Measurements from ENCODE around the gene FMN2.

FMN2 gene

GRCh38 chr1:240501115-240501514, 409.4 kb downstream of the FMN2 start:
- H3K36me3 ChIP-seq (replicated peaks; ENCODE audit: low read depth, low read length), result no peaks in the 10 kb centered on the region
- H3K79me2 ChIP-seq (ENCODE audit: low read length), result no peaks in the 10 kb centered on the region
- no peak for TF ChIP-seq CTCF (IDR thresholded peaks at IDR 0.05; ENCODE audit: low read depth, low read length)
- TF ChIP-seq EZH2phosphoT487 (IDR thresholded peaks at IDR 0.05; ENCODE audit: low read depth), result no peak
- no peak overlapping the region for H2AFZ ChIP-seq (ENCODE audit: low read depth, low read length)
- no peak overlapping the region for H3K27ac ChIP-seq (ENCODE audit: low read length)
- H3K4me1 ChIP-seq (ENCODE audit: low read length), result no peaks in the 10 kb centered on the region
- H3K9ac ChIP-seq (ENCODE audit: low read length), result no peak overlapping the region
- H3K4me3 ChIP-seq (ENCODE audit: low read length), result no peak overlapping the region
- no peaks in the 10 kb centered on the region for H3K9me3 ChIP-seq (ENCODE audit: insufficient read depth, low read length)
- no peaks in the 10 kb centered on the region for H4K20me1 ChIP-seq (ENCODE audit: insufficient read depth, low read length)
- no peak overlapping the region for H3K4me2 ChIP-seq (ENCODE audit: low read length)
- peaks cover 11% of the 10 kb centered on the region; the same call in 1 of the 2 replicates for H3K27me3 ChIP-seq (ENCODE audit: low read depth, low read length)

- Histone ChIP-seq H3K36me3 (replicated peaks; ENCODE audit: low read depth, low read length) (no peaks in the 10 kb centered on the region), H3K27me3 (ENCODE audit: low read depth, low read length) (peaks cover 20% of the 10 kb centered on the region; the same call in 1 of the 2 replicates), H3K9me3 (ENCODE audit: insufficient read depth, low read length) (no peaks in the 10 kb centered on the region), H3K27ac (ENCODE audit: low read length) (no peak overlapping the region), H3K79me2 (ENCODE audit: low read length) (no peaks in the 10 kb centered on the region), H3K4me3 (ENCODE audit: low read length) (no peak overlapping the region), H3K9ac (ENCODE audit: low read length) (no peak overlapping the region), H4K20me1 (ENCODE audit: insufficient read depth, low read length) (no peaks in the 10 kb centered on the region), H3K4me1 (ENCODE audit: low read length) (no peaks in the 10 kb centered on the region), H3K4me2 (ENCODE audit: low read length) (no peak overlapping the region), H2AFZ (ENCODE audit: low read depth, low read length) (no peak overlapping the region)
- TF ChIP-seq CTCF (IDR thresholded peaks at IDR 0.05; ENCODE audit: low read depth, low read length), result no peak
Measured at GRCh38 chr1:240503036-240503435, 411.4 kb downstream of the FMN2 start.

- Histone ChIP-seq H3K4me3 (ENCODE audit: low read length) (no peak overlapping the region), H3K9ac (ENCODE audit: low read length) (no peak overlapping the region), H3K36me3 (replicated peaks; ENCODE audit: low read depth, low read length) (no peaks in the 10 kb centered on the region), H3K79me2 (ENCODE audit: low read length) (no peaks in the 10 kb centered on the region), H3K9me3 (ENCODE audit: insufficient read depth, low read length) (no peaks in the 10 kb centered on the region), H3K4me1 (ENCODE audit: low read length) (no peaks in the 10 kb centered on the region), H3K4me2 (ENCODE audit: low read length) (no peak overlapping the region), H3K27ac (ENCODE audit: low read length) (no peak overlapping the region), H3K27me3 (ENCODE audit: low read depth, low read length) (peaks cover 22% of the 10 kb centered on the region; the same call in 1 of the 2 replicates), H4K20me1 (ENCODE audit: insufficient read depth, low read length) (no peaks in the 10 kb centered on the region), H2AFZ (ENCODE audit: low read depth, low read length) (no peak overlapping the region)
- TF ChIP-seq CTCF (IDR thresholded peaks at IDR 0.05; ENCODE audit: low read depth, low read length) (no peak), EZH2phosphoT487 (IDR thresholded peaks at IDR 0.05; ENCODE audit: low read depth) (no peak)
Measured at GRCh38 chr1:240503558-240503957, 411.9 kb downstream of the FMN2 start.

GRCh38 chr1:240506176-240506575, 414.5 kb downstream of the FMN2 start:
- no peak overlapping the region for H3K4me3 ChIP-seq (ENCODE audit: low read length)
- no peak for TF ChIP-seq CTCF (IDR thresholded peaks at IDR 0.05; ENCODE audit: low read depth, low read length)
- TF ChIP-seq EZH2phosphoT487 (IDR thresholded peaks at IDR 0.05; ENCODE audit: low read depth), result no peak
- no peak overlapping the region for H2AFZ ChIP-seq (ENCODE audit: low read depth, low read length)
- no peaks in the 10 kb centered on the region for H3K4me1 ChIP-seq (ENCODE audit: low read length)
- no peaks in the 10 kb centered on the region for H3K9me3 ChIP-seq (ENCODE audit: insufficient read depth, low read length)
- H3K9ac ChIP-seq (ENCODE audit: low read length), result no peak overlapping the region
- no peaks in the 10 kb centered on the region for H4K20me1 ChIP-seq (ENCODE audit: insufficient read depth, low read length)
- H3K27me3 ChIP-seq (ENCODE audit: low read depth, low read length), result peaks cover 22% of the 10 kb centered on the region; the same call in 1 of the 2 replicates
- no peak overlapping the region for H3K27ac ChIP-seq (ENCODE audit: low read length)
- no peaks in the 10 kb centered on the region for H3K79me2 ChIP-seq (ENCODE audit: low read length)
- H3K4me2 ChIP-seq (ENCODE audit: low read length), result no peak overlapping the region
- H3K36me3 ChIP-seq (replicated peaks; ENCODE audit: low read depth, low read length), result no peaks in the 10 kb centered on the region
